HEK293T (cell line): ENCODE measurements around the gene GORASP2.

Experiments
- ARNT ChIP-seq: fragments of 450-650 bp; IDR thresholded peaks from 2 replicates; pipeline ENCODE4 v1.6.1; 2017; ENCODE audit warnings: mild to moderate bottlenecking
- BHLHE40 ChIP-seq: fragments of 450-650 bp; IDR thresholded peaks from 2 replicates; pipeline ENCODE4 v1.6.1; 2016; ENCODE audit warnings: mild to moderate bottlenecking, moderate library complexity, borderline replicate concordance
- ELF4 ChIP-seq: fragments of 450-650 bp; IDR thresholded peaks from 2 replicates; pipeline ENCODE4 v1.6.1; 2017; ENCODE audit warnings: antibody characterized with exemption
- FOXA1 ChIP-seq: fragments of 450-650 bp; IDR thresholded peaks from 2 replicates; pipeline ENCODE4 v1.6.1; 2016; ENCODE audit warnings: mild to moderate bottlenecking
- FOXK2 ChIP-seq: fragments of 450-650 bp; IDR thresholded peaks from 2 replicates; pipeline ENCODE4 v1.6.1; 2016; ENCODE audit warnings: mild to moderate bottlenecking
- NFRKB ChIP-seq: fragments of 450-650 bp; IDR thresholded peaks from 2 replicates; pipeline ENCODE4 v1.6.1; 2016; ENCODE audit warnings: mild to moderate bottlenecking, moderate library complexity
- PKNOX1 ChIP-seq: fragments of 450-650 bp; IDR thresholded peaks from 2 replicates; pipeline ENCODE4 v1.6.1; 2016
- SP1 ChIP-seq: fragments of 450-650 bp; IDR thresholded peaks from 2 replicates; pipeline ENCODE4 v1.6.1; 2017
- SUZ12 ChIP-seq: fragments of 450-650 bp; IDR thresholded peaks from 2 replicates; pipeline ENCODE4 v1.6.1; 2016; ENCODE audit warnings: mild to moderate bottlenecking
- TARDBP ChIP-seq: fragments of 450-650 bp; IDR thresholded peaks from 2 replicates; pipeline ENCODE4 v1.6.1; 2016
- ZNF384 ChIP-seq: fragments of 450-650 bp; IDR thresholded peaks from 2 replicates; pipeline ENCODE4 v1.6.1; 2016

- TF ChIP-seq SUZ12 (no peak), FOXK2 (no peak), BHLHE40 (no peak), NFRKB (no peak), PKNOX1 (no peak), SP1 (no peak), FOXA1 (no peak), ZNF384 (no peak), ARNT (no peak), ELF4 (no peak), TARDBP (no peak)
Measured at GRCh38 chr2:170991398-170992182, 62.5 kb downstream of the GORASP2 start.
